BE2C (cell line): Measurements from ENCODE around the gene DGKI.
"Not testable (repeated sequence)": the region's sequence is repeated elsewhere in the genome, so short reads cannot be mapped to it uniquely, and the experiment has no call there.

Source experiments
- DNase-seq: peaks from one replicate; pipeline ENCODE4 v3.0.0-alpha.2; 2020
- H3K27me3 ChIP-seq: fragments of 250-450 bp; sonication (Bioruptor Pico); 2 replicates; pipeline ENCODE4 v1.5.1; 2020; ENCODE audit warnings: mild to moderate bottlenecking
- H3K36me3 ChIP-seq: fragments of 250-450 bp; sonication (Bioruptor Pico); 2 replicates; pipeline ENCODE4 v1.5.1; 2020; ENCODE audit warnings: mild to moderate bottlenecking
- H3K4me1 ChIP-seq: fragments of 250-450 bp; sonication (Bioruptor Pico); 2 replicates; pipeline ENCODE4 v1.5.1; 2020
- H3K4me3 ChIP-seq: 2 replicates; pipeline ENCODE4 v1.5.1; 2011; ENCODE audit warnings: low read depth, low read length
- H3K9me3 ChIP-seq: fragments of 250-450 bp; sonication (Bioruptor Pico); 2 replicates; pipeline ENCODE4 v1.5.1; 2020
- CTCF ChIP-seq: IDR thresholded peaks from 2 replicates; pipeline ENCODE4 v1.5.1; 2012; ENCODE audit warnings: mild to moderate bottlenecking, low read depth, low read length

DGKI gene

DNA sequence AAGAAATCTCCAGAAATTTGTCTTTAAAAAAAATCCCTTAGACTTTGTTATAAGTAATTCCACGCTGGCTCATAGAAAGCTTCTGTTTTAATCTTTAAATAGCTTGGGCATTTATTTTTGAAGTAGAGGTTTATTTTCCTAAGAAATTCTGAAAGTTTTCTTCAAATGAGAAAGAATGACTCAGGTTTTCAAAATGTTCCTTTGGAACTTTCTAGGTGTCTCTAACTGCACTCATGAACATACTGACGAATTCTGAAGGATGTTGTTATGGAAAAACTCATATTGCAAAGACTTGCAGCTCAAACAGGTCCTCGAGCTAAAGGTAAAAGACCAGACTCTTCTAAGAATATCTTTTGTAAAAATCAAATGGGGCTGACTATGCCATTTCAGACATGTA, 10.7 kb downstream of the DGKI start:
- no peak for DNase-seq
- H3K9me3 ChIP-seq: no peaks in the 10 kb centered on the region
- no peak for TF ChIP-seq CTCF
- no peaks in the 10 kb centered on the region for H3K36me3 ChIP-seq
- no peak overlapping the region for H3K4me3 ChIP-seq
- H3K27me3 ChIP-seq: no peaks in the 10 kb centered on the region
- H3K4me1 ChIP-seq: no peaks in the 10 kb centered on the region

DNA sequence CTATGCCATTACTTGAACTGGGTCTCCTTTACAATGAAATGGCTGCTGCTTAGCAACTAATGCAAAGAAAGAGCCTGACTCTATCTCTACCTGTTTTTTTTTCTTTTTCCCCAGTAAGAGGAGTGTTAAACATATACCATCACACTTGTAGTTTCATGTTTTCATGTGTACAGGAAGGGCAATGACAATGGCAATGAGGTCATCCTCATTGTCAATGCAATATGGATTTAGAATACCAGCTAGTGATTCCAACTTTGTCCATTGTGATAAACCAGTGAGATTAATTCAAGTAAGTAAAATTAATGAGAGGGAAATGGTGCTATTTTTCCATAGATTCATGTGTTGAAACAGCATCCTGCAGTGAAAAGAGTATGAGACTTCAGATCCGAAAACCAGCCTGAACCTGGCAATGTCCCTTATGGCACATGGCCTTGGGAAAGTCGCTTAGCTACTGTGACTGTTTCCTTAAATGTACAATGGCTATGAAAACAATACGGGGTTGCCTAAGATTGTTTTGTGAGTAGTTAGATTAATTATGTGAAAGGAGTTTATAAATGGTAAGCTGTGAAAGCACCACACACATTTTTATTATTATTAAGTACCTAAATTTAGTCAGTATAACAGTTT, 11.2 kb downstream of the DGKI start:
- H3K36me3 ChIP-seq: no peaks in the 10 kb centered on the region
- no peak for TF ChIP-seq CTCF
- H3K4me1 ChIP-seq: no peaks in the 10 kb centered on the region
- no peaks in the 10 kb centered on the region for H3K27me3 ChIP-seq
- no peak for DNase-seq
- no peaks in the 10 kb centered on the region for H3K9me3 ChIP-seq
- H3K4me3 ChIP-seq: no peak overlapping the region

- no peak for DNase-seq
- Histone ChIP-seq H3K9me3 (no peaks in the 10 kb centered on the region), H3K27me3 (no peaks in the 10 kb centered on the region), H3K4me1 (no peaks in the 10 kb centered on the region), H3K36me3 (no peaks in the 10 kb centered on the region), H3K4me3 (no peak overlapping the region)
- no peak for TF ChIP-seq CTCF
Measured at GRCh38 chr7:137834552-137834951, 12.2 kb downstream of the DGKI start.

DNA sequence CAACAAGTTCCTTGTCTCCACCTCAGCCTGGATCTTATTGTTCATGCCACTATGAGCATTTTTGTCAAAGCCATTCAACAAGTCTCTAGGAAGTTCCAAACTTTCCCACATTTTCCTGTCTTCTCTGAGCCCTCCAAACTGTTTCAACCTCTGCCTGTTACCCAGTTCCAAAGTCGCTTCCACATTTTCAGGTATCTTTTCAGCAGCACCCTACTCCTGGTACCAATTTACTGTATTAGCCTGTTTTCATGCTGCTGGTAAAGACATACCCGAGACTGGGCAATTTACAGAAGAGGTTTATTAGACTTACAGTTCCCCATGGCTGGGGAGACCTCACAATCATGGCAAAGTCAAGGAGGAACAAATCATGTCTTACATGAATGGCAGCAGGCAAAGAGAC, 13.8 kb downstream of the DGKI start:
- not testable (repeated sequence) for H3K9me3 ChIP-seq, H3K4me1 ChIP-seq, H3K36me3 ChIP-seq, H3K4me3 ChIP-seq, DNase-seq, H3K27me3 ChIP-seq

GRCh38 chr7:137832382-137832781, 14.4 kb downstream of the DGKI start:
- DNase-seq: no peak
- no peaks in the 10 kb centered on the region for H3K36me3 ChIP-seq
- H3K9me3 ChIP-seq: no peaks in the 10 kb centered on the region
- no peaks in the 10 kb centered on the region for H3K27me3 ChIP-seq
- H3K4me3 ChIP-seq: no peak overlapping the region
- TF ChIP-seq CTCF: no peak
- no peaks in the 10 kb centered on the region for H3K4me1 ChIP-seq

GRCh38 chr7:137831555-137831954, 15.2 kb downstream of the DGKI start:
- H3K4me3 ChIP-seq, H3K9me3 ChIP-seq, H3K4me1 ChIP-seq, H3K36me3 ChIP-seq, H3K27me3 ChIP-seq, DNase-seq: not testable (repeated sequence)

GRCh38 chr7:137829337-137829992, 17.3 kb downstream of the DGKI start:
- Histone ChIP-seq H3K4me3 (no peak overlapping the region), H3K4me1 (no peaks in the 10 kb centered on the region), H3K9me3 (no peaks in the 10 kb centered on the region), H3K27me3 (no peaks in the 10 kb centered on the region), H3K36me3 (no peaks in the 10 kb centered on the region)
- DNase-seq: no peak
- no peak for TF ChIP-seq CTCF
